Left ventricle myocardium inferior (tissue), 1 donor: ENCODE results near the gene TLN1. TPM values are rescaled to one million over a fixed set of nuclear protein-coding genes. Genes with fewer than 3 reads are reported as not detected.

ENCODE experiments used
- DNase-seq: peaks from one replicate; pipeline ENCODE4 v3.0.0-alpha.2; 2020
- H3K27ac ChIP-seq: fragments of 200-600 bp; replicated peaks from 2 replicates; pipeline ENCODE4 v1.8.0; 2021
- H3K27me3 ChIP-seq: fragments of 200-600 bp; 2 replicates; pipeline ENCODE4 v1.8.0; 2021; ENCODE audit warnings: low read depth
- H3K36me3 ChIP-seq: fragments of 200-600 bp; 2 replicates; pipeline ENCODE4 v1.8.0; 2021
- H3K4me1 ChIP-seq: fragments of 200-600 bp; 2 replicates; pipeline ENCODE4 v1.8.0; 2021
- H3K4me3 ChIP-seq: fragments of 200-600 bp; 2 replicates; pipeline ENCODE4 v1.8.0; 2021; ENCODE audit warnings: mild to moderate bottlenecking, moderate library complexity
- H3K9me3 ChIP-seq: fragments of 200-600 bp; replicated peaks from 2 replicates; pipeline ENCODE4 v1.8.0; 2021
- CTCF ChIP-seq: fragments of 200-600 bp; IDR thresholded peaks from 2 replicates; pipeline ENCODE4 v1.8.0; 2021; ENCODE audit warnings: antibody characterized with exemption, mild to moderate bottlenecking, borderline replicate concordance
- intact Hi-C: fragments of 100-400 bp; cut with micrococcal nuclease; formaldehyde crosslinking; loops from one replicate; pipeline ENCODE4 v1.11.0; 2022
- total RNA-seq: library from RNA; stranded (reverse); fragmentation: NEBNext Ultra II Directional; extraction: Animal tissue kit (Norgen Biotek cat#: 25700); gene quantifications from one replicate; pipeline ENCODE4 v1.2.1, GENCODE V29; 2021
- donor health status: DM: no; HTN: yes; CAD: no; lungs with severe emphysema.

TLN1 gene
- total RNA-seq, 1 donor from 2014 or later = 234 TPM

DNA sequence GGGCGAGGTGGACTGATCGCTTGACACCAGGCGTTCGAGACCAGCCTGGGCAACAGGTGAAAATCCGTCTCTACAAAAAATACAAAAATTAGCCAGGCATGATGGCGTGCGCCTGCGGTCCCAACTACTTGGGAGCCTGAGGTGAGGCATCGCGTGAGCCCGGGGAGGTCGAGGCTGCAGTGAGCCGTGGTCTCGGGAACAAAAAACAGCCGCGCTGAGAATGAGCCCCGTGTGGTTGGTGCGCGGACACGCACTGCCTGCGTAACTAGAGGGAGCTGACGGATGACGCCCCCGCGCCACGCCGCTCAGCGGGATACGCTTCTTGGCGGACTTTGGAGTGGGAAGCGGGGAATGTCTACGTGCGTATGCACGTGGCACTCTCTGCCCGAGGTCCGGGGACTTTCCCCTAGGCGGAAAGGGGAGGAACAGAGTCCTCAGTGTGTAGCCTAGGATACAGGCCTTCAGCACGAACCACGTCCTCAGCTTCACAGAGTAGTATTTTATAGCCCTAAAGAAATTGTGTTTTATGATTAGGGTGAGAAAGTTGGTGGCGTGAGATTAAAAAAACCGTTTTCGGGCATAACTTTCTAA is 74.4 kb downstream of the TLN1 start, which contains the start of gene RMRP:
TSS of gene RMRP (minus strand) at position 474 of the 591 bp plus-strand sequence.
- Histone ChIP-seq H3K27ac (peak within 1 kb of the TSS; percentile 99), H3K4me3 (peak within 1 kb of the TSS; percentile 98), H3K4me1 (peaks cover 47% of the 10 kb centered on the region), H3K36me3 (peaks cover 12% of the 10 kb centered on the region), H3K9me3 (no peaks in the 10 kb centered on the region), H3K27me3 (no peaks in the 10 kb centered on the region)
- TF ChIP-seq CTCF = peak; percentile 62
- intact Hi-C loops = loop anchor here (5.0 kb wide), 1 partner anchor 35 kb away; no protein-coding TSS in a partner anchor
- DNase-seq = peak; percentile 97

DNA sequence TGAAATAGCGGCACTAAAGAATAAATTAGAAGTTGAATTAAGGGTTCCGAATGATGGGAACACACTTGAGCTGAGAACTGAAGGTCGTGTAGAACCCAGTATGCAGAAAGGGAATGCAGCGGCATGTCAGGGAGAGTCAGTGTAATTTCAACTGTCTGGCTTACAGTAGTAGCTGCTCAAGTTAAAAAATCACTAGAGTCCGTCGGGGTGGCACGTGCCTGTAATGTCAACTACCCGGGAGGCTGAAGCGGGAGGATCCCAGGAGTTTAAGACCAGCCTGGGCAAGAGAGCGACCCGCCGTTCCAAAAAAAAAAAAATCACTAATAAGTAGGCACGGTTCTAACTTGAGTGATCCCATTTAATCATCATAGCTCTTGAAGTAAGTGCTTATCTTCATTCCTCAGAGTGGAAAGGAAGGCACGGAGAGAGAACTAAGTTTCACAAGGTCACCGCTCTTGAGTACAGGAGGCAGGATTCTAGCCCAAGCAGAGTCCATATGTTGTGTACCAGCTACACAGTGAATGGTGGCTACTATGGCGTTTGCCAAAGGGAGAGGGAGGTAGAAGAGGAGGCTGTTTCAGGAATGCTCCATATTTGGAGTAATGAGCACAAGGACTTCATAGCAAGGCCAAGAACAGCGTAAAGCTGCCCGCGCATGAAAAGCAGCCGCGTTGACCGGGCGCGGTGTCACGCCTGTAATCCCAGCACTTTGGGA is 75.0 kb downstream of the TLN1 start:
- Histone ChIP-seq H3K27me3 (no peaks in the 10 kb centered on the region), H3K4me3 (peak overlapping the region; percentile 98), H3K4me1 (peaks cover 47% of the 10 kb centered on the region), H3K36me3 (peaks cover 12% of the 10 kb centered on the region), H3K27ac (peak overlapping the region; percentile 99), H3K9me3 (no peaks in the 10 kb centered on the region)
- intact Hi-C loops = loop anchor here (5.0 kb wide), 1 partner anchor 35 kb away; no protein-coding TSS in a partner anchor
- no peak for DNase-seq
- no peak for TF ChIP-seq CTCF

GRCh38 chr9:35656348-35656747 is 75.6 kb downstream of the TLN1 start:
- Histone ChIP-seq H3K4me3 (no peak overlapping the region), H3K9me3 (no peaks in the 10 kb centered on the region), H3K36me3 (peaks cover 11% of the 10 kb centered on the region), H3K4me1 (peaks cover 40% of the 10 kb centered on the region), H3K27ac (peak overlapping the region; percentile 99), H3K27me3 (no peaks in the 10 kb centered on the region)
- intact Hi-C loops = loop anchor here (5.0 kb wide), 1 partner anchor 36 kb away; no protein-coding TSS in a partner anchor
- no peak for TF ChIP-seq CTCF
- no peak for DNase-seq

- TF ChIP-seq CTCF = no peak
- no peaks in the 10 kb centered on the region for H3K27me3 ChIP-seq
- H3K9me3 ChIP-seq = no peaks in the 10 kb centered on the region
- H3K36me3 ChIP-seq = no peaks in the 10 kb centered on the region
- intact Hi-C loops = no loop called here
- H3K4me1 ChIP-seq = peaks cover 13% of the 10 kb centered on the region
- no peak for DNase-seq
- H3K4me3 ChIP-seq = no peak overlapping the region
- no peak overlapping the region for H3K27ac ChIP-seq
These were observed 78.4 kb downstream of the TLN1 start for GRCh38 chr9:35653611-35654010.

DNA sequence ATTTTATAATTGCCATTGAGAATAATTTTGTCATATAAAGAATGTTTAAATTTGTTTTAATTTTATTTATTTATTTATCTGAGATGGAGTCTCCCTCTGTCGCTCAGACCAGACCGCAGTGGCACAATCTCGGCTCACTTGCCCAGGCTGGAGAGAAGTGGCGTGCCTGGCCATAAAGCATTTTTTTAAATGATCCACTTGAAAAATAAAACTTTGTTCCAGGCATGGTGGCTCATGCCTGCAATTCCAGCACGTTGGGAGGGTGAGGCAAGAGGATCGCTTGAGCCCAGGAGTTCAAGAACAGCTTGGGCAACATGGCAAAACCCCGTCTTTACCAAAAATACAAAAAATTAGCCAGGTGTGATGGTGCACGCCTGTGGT is 79.2 kb downstream of the TLN1 start:
- H3K4me3 ChIP-seq = no peak overlapping the region
- intact Hi-C loops = no loop called here
- DNase-seq = no peak
- no peaks in the 10 kb centered on the region for H3K36me3 ChIP-seq
- no peak overlapping the region for H3K27ac ChIP-seq
- no peaks in the 10 kb centered on the region for H3K9me3 ChIP-seq
- no peak for TF ChIP-seq CTCF
- H3K4me1 ChIP-seq = peaks cover 8% of the 10 kb centered on the region
- H3K27me3 ChIP-seq = no peaks in the 10 kb centered on the region
